DND-41 (cell line): ENCODE data around the gene KCP.

Experiments
- ATAC-seq: fragments of 200-7000 bp; cut with Tn5 transposase; 3 replicates; pipeline ENCODE4 v1.9.1; 2021; ENCODE audit warnings: low read depth; ENCODE audit not compliant: insufficient read depth
- DNase-seq: peaks from one replicate; pipeline ENCODE4 v3.0.0-alpha.2; 2020
- H2AFZ ChIP-seq: 2 replicates; pipeline ENCODE4 v1.6.0; 2012; ENCODE audit warnings: low read depth, low read length
- H3K27ac ChIP-seq: 2 replicates; pipeline ENCODE4 v1.5.1; 2012; ENCODE audit warnings: low read length, inconsistent platforms
- H3K27me3 ChIP-seq: fragments of 200-600 bp; sonication (generic); 2 replicates; pipeline ENCODE4 v1.6.0; 2012; ENCODE audit warnings: low read length, mild to moderate bottlenecking, inconsistent platforms; ENCODE audit not compliant: insufficient read depth, poor library complexity
- H3K36me3 ChIP-seq: 2 replicates; pipeline ENCODE4 v1.5.1; 2012; ENCODE audit warnings: low read length, inconsistent platforms; ENCODE audit not compliant: insufficient read depth
- H3K4me1 ChIP-seq: 2 replicates; pipeline ENCODE4 v1.5.1; 2012; ENCODE audit warnings: mild to moderate bottlenecking, low read length; ENCODE audit not compliant: insufficient read depth
- H3K4me2 ChIP-seq: 2 replicates; pipeline ENCODE4 v1.6.0; 2012; ENCODE audit warnings: mild to moderate bottlenecking, moderate library complexity, low read length, inconsistent platforms; ENCODE audit not compliant: insufficient read depth
- H3K4me3 ChIP-seq, 2 experiments: fragments of 200-600 bp in 1 of 2; shearing (Covaris generic) in 1 of 2; 2 replicates each; pipeline ENCODE4 v1.5.1; 2012 to 2016; ENCODE audit warnings: inconsistent platforms in 2 of 2, low read length in 2 of 2, mild to moderate bottlenecking in 2 of 2, low read depth in 1 of 2, moderate library complexity in 1 of 2
- H3K79me2 ChIP-seq: 2 replicates; pipeline ENCODE4 v1.6.0; 2012; ENCODE audit warnings: low read length, inconsistent platforms; ENCODE audit not compliant: insufficient read depth
- H3K9ac ChIP-seq: 2 replicates; pipeline ENCODE4 v1.6.0; 2012; ENCODE audit warnings: low read depth, mild to moderate bottlenecking, inconsistent platforms, low read length, moderate library complexity
- H3K9me3 ChIP-seq: 2 replicates; pipeline ENCODE4 v1.5.1; 2012; ENCODE audit warnings: low read length, moderate library complexity, mild to moderate bottlenecking, inconsistent platforms; ENCODE audit not compliant: insufficient read depth, severe bottlenecking
- H4K20me1 ChIP-seq: 2 replicates; pipeline ENCODE4 v1.6.0; 2012; ENCODE audit warnings: low read length; ENCODE audit not compliant: insufficient read depth
- EZH2 ChIP-seq: IDR thresholded peaks from 3 replicates; pipeline ENCODE4 v1.6.1; 2012; ENCODE audit warnings: borderline replicate concordance, low read depth, mild to moderate bottlenecking, moderate library complexity, low read length, inconsistent platforms; ENCODE audit not compliant: severe bottlenecking
- TF ChIP-seq, protein P1 (sequence below): IDR thresholded peaks from 2 replicates; pipeline ENCODE4 v1.5.1; 2012; ENCODE audit warnings: borderline replicate concordance, low read length, moderate library complexity, mild to moderate bottlenecking; ENCODE audit not compliant: poor library complexity, severe bottlenecking; ENCODE audit errors: extremely low read depth

Gene KCP

DNA sequence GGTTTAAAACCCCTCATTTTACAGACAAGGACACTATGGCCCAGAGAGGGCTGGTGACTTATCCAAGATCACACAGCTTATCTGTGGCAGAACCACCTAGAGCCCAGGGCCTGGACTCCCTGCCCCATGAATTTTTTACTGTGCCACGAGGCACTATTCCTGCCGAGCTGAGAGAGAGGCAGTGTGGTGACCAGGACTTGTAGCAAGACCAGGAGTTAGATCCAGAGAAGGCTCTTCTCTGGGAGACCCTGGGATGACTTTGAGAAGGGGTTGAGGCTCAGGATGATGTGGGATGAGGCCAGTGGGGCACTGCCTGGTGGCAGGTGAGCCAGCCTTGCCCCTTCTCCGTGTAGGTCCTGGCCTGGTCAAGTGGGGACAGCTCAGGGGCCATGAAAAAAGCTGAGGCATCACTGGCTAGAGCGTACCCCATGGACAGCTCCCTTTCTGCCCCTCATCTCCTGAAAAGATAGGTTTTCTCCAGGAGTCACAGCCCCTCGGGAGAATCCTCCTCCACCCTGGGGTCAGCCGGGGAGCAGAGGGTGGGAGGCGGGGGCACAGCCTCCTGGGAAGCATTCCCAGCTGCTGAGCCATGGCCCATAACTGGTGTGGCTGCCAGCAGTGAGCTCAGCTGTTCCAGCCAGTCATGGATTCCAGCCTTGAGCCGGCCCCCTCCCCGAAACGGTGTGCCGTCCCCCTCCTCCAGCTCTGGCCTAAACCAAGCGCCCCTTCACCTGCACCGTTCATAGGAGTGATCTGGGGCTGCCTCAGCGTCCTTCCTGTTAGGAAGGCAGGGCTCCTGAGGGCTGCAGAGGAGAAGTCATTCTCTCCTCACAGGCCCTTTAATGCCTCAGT, 74.5 kb downstream of the KCP start:
- Histone ChIP-seq H3K9ac (no peak overlapping the region), H3K4me2 (no peak overlapping the region), H3K27ac (no peak overlapping the region), H2AFZ (no peak overlapping the region), H3K36me3 (no peaks in the 10 kb centered on the region), H3K9me3 (no peaks in the 10 kb centered on the region), H3K4me3 (no peak overlapping the region), H3K4me1 (no peaks in the 10 kb centered on the region), H4K20me1 (no peaks in the 10 kb centered on the region), H3K79me2 (no peaks in the 10 kb centered on the region), H3K27me3 (no peaks in the 10 kb centered on the region)
- TF ChIP-seq, protein P1, sequence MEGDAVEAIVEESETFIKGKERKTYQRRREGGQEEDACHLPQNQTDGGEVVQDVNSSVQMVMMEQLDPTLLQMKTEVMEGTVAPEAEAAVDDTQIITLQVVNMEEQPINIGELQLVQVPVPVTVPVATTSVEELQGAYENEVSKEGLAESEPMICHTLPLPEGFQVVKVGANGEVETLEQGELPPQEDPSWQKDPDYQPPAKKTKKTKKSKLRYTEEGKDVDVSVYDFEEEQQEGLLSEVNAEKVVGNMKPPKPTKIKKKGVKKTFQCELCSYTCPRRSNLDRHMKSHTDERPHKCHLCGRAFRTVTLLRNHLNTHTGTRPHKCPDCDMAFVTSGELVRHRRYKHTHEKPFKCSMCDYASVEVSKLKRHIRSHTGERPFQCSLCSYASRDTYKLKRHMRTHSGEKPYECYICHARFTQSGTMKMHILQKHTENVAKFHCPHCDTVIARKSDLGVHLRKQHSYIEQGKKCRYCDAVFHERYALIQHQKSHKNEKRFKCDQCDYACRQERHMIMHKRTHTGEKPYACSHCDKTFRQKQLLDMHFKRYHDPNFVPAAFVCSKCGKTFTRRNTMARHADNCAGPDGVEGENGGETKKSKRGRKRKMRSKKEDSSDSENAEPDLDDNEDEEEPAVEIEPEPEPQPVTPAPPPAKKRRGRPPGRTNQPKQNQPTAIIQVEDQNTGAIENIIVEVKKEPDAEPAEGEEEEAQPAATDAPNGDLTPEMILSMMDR, result no peak
- no peak for TF ChIP-seq EZH2
- ATAC-seq (no peak), DNase-seq (no peak)

DNA sequence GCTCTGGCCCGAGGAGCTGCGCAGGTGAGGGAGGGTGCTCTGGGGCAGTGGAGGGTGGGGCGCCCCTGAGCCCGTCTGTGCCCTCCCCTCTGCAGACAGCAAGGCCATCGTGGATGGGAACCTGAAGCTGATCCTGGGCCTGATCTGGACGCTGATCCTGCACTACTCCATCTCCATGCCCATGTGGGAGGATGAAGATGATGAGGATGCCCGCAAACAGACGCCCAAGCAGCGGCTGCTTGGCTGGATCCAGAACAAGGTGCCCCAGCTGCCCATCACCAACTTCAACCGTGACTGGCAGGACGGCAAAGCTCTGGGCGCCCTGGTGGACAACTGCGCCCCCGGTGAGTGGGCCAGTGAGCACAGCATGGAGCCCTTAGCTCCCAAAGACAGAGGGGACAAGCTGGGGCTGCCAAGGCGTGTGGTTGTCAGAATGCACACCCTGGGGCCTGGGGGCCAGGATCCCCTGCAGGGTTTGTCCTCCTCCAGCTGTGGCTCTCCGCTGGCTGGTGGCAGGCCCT, 75.2 kb downstream of the KCP start:
- no peak for DNase-seq
- H4K20me1 ChIP-seq, result no peaks in the 10 kb centered on the region
- H3K4me1 ChIP-seq, result no peaks in the 10 kb centered on the region
- H3K4me3 ChIP-seq, result no peak overlapping the region
- H3K27me3 ChIP-seq, result no peaks in the 10 kb centered on the region
- no peak for ATAC-seq
- TF ChIP-seq, protein P1, result no peak
- no peak for TF ChIP-seq EZH2
- no peaks in the 10 kb centered on the region for H3K36me3 ChIP-seq
- no peak overlapping the region for H3K4me2 ChIP-seq
- H3K9ac ChIP-seq, result no peak overlapping the region
- H3K79me2 ChIP-seq, result no peaks in the 10 kb centered on the region
- H3K9me3 ChIP-seq, result no peaks in the 10 kb centered on the region
- no peak overlapping the region for H3K27ac ChIP-seq
- H2AFZ ChIP-seq, result no peak overlapping the region

DNA sequence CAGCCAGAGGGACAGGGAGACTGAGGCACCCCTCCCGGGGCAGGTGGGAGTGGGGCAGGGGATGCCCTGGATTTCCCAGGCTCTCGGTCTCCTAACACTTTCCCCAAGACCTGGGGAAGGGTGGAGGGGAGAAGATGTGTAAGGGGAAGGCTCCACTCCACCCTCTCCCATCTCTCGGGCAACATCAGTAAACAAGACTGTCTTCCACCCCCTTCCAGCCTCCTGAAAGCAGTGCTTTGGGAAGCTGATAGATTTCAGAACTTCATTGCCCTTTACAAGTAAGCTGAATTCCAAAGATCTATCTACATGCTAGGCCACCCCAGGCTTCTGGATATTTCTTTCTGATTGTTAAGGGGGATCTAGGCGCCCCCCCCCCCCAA, 76.6 kb downstream of the KCP start:
- Histone ChIP-seq H3K4me2 (no peak overlapping the region), H3K27me3 (no peaks in the 10 kb centered on the region), H3K27ac (no peak overlapping the region), H4K20me1 (no peaks in the 10 kb centered on the region), H3K4me1 (no peaks in the 10 kb centered on the region), H2AFZ (no peak overlapping the region), H3K36me3 (no peaks in the 10 kb centered on the region), H3K9me3 (no peaks in the 10 kb centered on the region), H3K9ac (no peak overlapping the region), H3K79me2 (no peaks in the 10 kb centered on the region), H3K4me3 (no peak overlapping the region)
- no peak for DNase-seq
- no peak for TF ChIP-seq EZH2
- TF ChIP-seq, protein P1, result no peak
- no peak for ATAC-seq
